Superior temporal gyrus (tissue), 1 donor: ENCODE measurements around the gene AMZ1.

ENCODE experiments used
- DNase-seq: peaks from one replicate; pipeline ENCODE4 v3.0.0-alpha.2; 2016; ENCODE audit errors: extremely low spot score

Gene AMZ1, protein sequence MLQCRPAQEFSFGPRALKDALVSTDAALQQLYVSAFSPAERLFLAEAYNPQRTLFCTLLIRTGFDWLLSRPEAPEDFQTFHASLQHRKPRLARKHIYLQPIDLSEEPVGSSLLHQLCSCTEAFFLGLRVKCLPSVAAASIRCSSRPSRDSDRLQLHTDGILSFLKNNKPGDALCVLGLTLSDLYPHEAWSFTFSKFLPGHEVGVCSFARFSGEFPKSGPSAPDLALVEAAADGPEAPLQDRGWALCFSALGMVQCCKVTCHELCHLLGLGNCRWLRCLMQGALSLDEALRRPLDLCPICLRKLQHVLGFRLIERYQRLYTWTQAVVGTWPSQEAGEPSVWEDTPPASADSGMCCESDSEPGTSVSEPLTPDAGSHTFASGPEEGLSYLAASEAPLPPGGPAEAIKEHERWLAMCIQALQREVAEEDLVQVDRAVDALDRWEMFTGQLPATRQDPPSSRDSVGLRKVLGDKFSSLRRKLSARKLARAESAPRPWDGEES

DNA sequence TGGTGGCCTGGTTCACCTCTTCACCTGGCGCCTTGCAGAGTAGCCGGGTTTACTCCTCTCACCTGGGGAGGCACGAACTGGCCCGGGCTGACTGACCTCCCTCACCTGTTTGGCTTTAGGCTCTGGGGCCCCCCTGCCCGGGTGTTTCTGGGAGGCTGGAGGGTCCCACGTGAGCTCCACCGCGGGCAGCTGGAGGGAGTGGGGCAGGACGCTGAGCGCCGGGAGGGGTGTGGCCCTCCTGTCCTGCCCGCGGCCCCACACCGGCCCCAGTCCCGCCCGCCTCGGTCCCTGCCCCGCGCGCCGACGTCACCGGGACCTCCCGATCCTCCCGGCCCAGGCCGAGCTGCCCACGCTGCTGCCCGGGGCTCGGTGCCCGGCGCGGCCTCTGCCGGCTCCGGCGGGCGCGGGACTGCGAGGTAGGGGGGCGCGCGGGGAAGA is at the start of gene AMZ1:
Gene AMZ1, plus strand, starts transcription at position 322 of the 438 bp plus-strand sequence. CDS start 12,250 bp downstream, outside the sequence.
- no peak for DNase-seq

DNA sequence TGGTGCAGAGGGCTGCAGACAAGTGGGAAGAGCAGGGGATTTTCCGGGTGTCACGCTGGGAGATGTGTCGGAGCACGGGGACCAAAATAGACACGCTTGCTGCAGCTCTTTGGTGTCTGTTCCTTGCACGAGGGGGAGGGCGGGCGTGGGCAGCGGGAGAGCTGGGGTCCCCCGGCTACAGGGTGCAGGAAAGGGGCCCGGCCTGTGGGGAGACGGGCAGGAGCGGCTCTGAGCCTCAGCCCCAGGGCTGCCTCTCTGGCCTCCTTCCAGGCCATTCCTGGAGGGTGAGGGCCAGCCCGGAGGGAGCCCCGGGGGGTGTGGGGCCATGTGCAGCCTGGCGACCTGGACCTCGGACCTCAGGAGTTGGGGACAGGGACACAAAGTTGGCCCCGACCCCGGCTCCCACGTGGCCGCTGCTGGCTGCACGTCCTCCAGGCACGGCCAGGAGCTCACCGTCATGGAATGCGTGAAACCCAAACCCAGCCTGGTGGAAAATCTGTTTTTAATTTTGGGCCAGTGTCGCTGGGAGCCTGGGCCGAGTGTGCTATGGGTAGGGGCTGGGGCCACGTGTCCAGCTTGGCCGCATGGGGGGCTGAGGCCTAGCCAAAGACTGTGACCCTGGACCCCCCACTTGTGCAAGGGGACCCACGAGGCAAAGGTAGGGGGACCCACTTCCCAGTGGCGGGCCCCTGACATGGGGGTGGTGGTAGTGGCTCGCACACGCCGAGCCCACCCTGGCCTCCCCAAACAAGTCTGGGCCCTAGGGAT is 49.6 kb upstream of the AMZ1 start:
- DNase-seq = no peak

DNA sequence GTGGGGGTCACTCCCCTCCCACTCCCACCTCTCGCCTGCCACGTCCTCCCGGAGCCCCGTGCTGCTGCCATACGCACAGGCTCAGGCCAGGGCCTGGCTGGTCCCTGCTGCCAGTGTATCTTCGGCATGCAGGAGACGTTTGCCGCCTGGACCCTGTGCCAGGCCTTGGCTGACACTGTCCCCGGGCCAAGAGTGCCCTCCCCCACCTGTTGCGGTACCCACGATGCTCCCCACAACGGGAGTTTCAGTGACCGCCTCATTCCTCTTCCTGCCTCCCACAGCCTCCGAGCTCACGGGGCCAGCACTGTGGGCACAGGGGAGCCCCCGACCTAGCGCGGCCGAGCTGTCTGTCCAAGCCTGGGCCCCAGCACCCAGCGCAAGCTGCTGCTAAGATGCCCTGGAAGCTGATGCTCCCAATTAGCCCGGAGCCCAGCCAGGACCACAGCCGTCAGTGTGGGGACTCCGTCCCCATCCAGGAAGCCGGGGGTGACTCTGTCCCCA is 48.8 kb upstream of the AMZ1 start:
- DNase-seq = no peak

DNA sequence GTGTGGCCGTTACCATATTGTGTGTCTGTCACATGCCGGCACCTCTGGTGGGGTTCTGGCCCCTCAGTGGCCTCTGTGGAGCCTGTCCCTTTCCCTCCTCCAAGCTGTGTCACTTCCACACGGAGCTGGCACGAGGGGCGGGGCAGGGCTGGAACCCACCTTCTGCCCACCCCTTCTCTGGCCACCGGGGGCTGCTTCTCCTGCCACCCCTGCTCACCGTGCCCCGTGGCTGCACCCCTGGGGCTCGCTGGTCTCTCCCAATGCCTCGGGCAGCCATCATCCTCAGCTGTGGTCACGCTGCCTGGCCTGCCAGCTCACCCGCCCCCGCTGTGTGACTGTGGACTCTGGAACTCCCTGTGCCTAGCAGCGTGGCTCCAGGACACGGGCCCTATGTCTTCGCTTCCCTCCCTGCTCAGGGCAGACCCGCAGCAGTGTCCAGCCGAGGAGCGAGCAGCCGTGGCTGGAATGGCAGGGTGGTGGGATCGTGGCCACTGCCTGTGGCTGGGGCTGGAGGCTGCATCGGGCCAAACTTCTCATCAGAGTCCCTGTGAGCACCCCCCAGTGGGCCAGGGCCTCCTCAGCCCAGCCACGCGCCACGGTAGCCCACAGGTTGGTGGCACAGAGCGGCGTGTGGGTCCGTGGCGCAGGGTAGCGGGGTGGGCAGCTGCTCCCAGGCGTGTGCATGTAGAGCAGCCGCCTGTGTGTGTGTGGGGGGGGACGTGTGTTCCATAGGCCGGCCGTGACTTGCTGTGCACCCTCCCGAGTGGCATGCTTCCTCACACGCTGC is 48.1 kb upstream of the AMZ1 start:
- DNase-seq = no peak

DNA sequence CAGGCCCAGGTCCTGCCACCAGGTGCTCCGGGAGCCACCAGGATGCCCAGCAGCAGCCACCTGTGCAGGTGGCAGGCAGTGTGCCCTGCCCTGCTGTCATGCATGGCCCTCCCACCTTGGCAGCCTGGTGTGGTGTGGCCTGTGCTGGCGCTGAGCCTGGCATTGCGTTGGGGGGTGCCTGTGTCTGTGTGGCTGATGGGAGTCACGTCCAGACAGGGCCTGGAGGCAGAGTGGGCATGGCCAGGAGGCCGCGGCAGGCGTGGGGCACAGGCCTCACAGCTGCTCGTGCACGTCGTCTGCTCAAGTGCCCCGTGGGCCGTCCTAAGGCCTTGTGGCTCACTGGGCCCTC is 47.5 kb upstream of the AMZ1 start:
- no peak for DNase-seq

DNA sequence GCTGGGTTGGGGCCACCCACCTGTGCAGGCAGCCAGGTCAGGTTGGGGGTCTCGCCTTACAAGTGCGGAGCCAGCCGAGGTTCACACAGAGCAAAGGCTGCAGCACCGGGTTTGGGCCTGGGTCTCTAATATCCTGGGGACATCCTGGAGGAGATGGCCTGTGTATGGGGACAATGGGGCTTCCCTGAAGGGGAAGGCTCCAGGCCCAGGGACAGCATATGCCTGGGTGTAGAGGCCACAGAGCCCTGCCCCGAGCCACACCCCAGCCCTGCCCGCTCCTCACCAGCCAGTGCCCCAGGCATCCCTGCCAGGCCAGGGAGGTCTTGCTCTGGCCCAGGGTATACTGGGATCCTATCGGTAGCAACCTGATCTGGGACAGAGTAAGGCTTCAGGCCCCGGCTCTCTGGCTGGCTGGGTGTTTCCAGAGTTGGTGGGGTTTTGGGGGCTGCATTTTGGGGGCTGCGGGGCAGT is 47.1 kb upstream of the AMZ1 start:
- DNase-seq = no peak

DNA sequence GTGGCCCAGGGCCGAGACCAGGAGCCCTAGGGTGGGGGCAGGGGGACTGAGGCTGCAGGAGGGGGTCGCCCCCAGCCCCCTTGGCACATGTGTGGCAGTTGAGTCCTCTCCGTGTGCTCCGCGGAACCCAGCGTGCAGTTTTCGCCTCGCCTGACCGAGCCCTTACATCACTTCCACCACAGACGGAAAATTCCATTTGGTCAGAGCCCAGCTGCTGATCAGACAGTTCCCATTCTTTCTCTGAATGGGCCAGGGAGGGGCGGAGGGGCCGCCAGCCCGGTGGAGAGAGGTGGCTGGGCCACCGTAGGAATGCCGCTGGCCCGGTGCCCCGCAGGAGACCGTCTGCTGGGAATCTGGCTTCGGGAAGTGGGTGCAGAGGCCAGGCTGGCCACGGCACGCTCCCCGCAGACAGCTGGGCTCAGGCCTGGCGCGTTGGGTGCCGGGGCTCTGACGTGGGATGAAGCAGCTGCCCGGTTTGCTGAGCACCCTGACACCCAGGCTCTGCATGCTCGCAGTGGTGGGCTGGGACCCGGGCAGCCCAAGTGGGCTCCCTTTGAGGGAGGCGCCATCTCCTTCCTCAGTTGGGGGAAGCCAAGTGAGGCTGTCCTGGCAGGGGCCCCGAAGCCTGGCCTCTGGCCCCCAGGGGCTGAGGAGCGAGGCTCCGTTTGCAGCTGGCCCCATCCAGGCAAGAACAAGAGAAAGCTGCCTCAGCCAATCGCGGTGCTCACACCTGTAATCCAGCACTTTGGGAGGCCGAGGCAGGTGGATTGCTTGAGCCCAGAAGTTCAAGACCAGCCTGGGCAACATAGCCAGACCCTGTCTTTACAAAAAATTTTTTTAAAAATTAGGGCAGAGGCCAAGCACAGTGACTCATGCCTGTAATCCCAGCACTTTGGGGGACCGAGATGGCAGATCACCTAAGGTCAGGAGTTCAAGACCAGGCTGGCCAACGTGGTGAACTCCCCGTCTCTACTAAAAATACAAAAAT is 46.3 kb upstream of the AMZ1 start:
- DNase-seq = peak; percentile 85

DNA sequence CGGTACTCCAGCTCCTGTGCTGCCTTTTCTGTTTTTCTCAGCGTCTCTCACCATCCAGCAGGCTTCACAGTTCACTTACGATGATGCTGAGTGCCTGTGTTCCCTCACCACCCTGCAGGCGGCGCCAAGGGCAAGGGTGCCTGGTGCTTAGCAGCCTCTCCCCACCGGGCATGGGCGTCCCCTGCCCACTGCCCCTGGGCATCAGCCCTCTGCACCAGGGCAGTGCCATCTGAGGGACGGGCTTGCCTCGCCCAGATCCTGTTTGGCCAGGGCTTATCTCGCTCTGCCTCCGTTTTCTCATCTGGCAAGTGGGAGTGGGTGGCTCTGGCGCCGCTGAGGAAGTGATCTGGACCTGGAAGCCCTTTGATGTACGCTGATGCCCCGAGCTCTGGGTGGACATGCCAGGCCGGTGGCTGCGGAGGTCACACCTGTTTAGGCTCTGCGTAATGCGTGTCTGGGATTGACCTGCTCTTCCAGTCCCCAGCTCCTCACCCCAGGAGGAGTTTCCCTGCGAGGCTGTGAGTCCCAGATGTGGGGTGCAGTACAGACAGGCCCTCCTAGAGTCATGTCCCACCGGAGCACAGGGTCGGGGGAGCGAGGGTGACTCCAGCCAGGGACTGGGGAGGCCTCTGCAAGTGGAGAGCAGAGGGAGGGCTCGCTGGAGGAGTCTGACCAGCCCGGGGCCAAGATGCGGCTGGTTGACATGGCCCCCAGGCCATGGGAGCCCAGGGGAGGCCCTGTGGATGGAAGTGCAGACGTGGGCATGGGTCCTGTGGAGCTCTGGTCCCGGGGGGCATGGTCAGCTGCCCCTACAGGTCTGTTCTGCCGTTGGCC is 44.4 kb upstream of the AMZ1 start:
- DNase-seq = no peak

DNA sequence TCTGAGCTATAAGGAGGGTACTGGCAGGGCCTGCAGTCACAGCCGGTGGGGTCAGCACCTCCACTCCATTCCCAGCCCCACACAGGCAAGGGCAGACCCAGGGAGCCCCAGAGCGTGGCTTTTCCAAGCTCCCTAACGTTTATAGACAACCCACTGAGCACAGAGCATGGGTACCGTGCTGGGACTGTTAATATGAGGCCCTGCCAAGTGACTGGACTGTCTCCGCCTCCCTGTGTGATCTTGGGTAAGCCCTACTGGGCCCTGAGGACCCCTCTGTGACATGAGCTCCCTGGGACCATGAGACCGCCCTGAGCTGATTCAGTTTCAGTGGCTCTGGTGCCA is 43.8 kb upstream of the AMZ1 start:
- no peak for DNase-seq

DNA sequence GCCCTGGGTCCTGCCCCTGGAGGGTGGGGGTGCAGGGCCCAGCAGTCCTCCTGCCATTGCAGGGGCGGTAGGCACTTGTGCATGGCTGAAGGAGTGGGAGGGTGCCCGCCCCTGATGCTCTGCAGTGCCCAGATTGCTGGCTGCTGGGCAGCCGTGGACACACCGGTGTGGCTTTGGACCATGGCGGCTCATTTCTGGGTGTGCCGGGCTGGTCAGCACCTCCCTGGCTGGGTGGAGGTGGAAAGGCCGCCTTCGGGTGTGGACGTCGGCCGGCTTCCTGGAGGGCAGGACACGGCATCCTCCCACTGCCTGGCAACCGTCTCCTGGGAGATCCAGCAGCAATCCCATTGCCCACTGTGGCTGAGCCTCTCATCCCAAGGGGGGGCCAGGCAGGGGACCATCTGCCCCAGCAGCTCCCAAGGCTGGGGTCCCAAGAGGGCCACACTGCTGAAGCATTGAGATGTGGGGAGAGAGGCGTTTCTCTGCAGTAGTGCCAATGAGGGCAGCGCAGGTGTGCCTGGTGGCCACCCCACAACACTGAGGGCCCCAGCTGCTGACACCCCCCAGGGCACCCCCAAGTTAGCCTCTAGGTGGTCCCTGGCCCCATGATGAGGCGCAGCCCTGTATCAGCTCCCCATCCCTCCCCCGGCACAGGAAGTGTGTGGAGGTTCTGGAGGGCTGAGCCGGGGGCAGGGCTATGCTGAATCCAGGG is 43.3 kb upstream of the AMZ1 start:
- DNase-seq = no peak

DNA sequence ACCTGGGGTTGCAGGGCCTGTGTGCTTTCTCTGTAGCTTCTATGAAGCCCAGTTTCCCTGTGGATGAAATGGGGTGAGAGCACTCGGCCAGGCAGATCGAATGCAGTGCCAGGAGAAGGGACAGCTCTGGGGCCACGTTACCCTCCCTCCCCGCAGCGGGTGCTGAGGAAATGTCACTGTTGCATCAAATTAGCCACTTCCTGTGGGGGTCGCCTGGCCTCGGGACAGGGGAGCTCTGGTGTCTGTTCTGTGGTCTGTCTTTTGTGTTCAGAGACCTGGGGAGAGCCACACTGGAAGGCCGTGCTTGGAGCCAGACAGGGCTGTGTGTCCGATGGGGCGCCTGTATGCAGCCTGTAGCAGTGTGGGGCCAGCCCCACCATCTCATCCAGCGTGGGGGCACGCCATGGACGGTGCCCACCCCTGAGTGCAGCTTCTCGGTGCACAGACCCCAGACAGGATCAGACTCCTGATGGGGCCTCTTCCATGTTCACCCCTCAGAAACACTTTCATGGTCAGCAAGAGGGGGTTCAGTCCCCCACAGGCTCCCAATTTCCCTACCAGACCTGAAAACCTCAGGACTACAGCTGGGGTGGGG is 42.6 kb upstream of the AMZ1 start:
- no peak for DNase-seq

DNA sequence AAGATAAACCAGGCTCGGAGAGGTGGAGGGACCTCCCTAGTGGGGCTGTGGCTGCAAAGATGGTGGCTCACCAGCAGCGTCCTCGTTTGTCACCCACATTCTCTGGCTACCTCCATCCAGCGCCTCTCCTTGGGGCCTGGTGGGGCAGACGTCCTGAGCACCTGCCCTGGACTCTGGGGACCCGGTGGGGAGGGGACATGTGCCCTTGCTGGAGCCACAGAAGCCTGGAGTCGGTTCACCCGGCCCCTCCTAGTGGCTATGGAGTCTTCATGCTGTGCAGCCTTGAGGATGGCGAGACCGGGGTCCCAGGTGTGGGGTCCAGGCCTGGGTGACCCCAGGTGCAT is 41.7 kb upstream of the AMZ1 start:
- no peak for DNase-seq

DNA sequence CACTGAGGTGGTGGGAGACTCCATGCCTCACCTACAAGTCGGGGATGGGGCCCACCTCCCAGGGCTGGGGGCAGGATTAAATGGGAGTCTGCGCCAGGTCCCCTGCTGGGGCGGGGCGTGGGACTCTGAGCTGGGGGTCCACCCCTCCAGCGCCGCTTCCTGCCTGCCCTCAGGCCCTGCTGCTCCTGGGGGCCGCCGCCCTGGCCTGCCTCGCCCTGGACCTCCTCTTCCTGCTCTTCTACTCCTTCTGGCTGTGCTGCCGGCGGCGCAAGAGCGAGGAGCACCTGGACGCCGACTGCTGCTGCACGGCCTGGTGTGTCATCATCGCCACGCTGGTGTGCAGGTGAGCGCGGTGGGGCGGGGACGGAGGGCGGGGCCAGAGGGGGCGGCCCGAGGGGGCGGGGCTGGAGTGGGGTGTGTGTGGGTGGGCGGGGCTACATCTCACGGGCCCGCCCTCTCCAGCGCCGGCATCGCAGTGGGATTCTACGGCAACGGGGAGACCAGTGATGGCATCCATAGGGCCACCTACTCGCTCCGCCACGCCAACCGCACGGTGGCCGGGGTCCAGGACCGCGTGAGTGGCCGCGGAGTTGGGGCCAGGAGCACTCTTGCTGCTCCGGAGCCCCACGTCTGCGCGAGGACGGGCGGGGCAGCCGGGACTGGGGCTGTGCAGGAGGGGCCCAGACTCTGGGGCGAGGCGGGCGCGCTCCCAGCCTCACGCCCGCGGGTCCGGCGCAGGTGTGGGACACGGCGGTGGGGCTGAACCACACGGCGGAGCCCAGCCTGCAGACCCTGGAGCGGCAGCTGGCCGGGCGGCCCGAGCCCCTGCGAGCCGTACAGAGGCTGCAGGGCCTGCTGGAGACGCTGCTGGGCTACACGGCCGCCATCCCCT is 41.1 kb upstream of the AMZ1 start:
- DNase-seq = no peak

DNA sequence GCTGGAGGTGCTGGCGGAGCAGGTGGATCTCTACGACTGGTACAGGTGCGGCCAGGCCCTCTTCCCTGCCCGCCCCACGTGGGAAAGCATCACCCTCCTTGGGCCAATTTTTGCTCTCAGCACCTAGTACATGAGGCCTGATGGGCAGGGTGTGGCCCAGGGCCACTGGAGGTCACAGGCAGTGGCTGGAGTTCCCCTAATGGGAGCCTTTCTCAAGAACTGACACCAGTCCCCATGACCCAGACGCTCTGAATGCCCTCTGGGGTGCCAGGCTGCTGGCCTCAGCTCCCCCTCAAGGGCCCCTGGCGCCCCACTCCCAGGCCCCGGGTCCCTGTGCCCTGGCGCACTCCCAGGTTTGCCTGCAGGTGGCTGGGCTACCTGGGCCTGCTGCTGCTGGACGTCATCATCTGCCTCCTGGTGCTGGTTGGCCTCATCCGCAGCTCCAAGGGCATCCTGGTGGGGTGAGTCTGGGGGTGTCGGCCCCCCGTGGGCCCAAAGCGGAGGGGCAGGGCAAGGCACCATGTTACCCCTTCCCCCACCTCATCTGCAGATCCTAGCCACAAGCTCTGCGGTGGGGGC is 40.3 kb upstream of the AMZ1 start:
- DNase-seq = no peak

DNA sequence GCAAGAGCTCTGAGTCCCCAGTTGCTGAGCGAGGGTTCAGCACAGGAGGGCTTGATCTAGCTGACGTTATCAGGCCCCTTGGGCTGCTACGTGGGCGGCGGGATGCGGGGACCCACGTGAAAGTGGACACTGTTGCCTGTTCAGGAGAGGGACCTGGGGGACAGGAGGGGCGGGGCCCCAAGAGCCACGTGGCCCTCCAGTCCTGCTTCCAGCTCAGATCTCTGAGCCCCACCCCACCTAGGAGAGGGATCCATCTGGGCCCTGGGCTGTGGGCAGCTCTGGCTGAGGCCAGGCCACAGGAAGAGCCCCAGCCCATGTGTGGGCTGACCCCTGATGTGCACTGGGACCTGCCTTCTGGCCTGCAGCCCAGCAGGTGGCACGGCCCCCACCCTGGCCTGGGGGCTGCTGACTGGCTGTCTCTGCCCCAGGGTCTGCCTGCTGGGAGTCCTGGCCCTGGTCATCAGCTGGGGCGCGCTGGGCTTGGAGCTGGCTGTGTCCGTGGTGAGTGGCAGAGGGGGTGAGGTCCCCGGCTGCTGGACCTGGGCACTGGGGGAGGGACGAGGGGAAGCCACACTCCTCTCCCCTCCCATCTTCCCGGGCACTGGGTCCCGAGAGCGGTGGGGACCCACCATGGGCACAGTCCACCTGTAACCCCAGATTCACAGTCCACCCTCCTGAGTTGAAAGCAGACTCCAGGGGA is 38.7 kb upstream of the AMZ1 start:
- no peak for DNase-seq

DNA sequence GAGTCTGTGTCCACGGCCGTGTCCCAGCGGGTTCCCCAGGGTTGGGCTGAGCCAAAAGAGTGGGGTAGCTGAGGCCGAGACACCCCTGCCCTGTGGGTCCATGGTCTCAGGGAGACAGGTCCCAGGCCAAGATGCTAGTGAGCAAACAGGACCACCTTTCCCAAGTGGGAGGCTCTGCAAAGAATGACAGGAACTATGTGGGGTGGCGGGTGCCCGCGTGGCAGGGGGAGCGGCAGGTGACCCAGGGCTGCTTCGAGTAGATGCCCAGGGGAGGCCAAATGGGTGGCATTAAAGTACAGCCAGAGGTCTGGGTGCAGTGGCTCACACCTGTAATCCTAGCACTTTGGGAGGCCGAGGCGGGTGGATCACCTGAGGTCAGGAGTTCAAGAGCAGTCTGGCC is 38.0 kb upstream of the AMZ1 start:
- DNase-seq = no peak

DNA sequence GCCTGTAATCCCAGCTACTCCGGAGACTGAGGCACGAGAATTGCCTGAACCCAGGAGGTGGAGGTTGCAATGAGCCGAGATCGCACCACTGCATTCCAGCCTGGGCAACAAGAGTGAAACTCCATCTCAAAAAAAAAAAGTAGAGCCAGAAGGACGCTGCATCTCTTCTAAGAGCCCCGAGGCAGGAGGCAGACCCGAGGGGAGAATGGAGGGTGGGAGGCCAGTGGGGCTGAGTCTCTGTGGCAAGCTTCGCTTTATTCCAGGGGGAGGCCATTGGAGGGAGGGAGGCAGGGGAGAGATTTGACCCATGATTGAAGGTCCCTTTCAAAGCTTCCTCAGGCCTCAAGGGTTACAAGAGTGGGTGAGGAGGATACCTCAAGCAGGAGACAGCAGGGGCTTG is 37.6 kb upstream of the AMZ1 start:
- no peak for DNase-seq
